ENCODE measurements around the gene C7.
"Not testable (repeated sequence)": the region's sequence is repeated elsewhere in the genome, so short reads cannot be mapped to it uniquely, and the experiment has no call there.

C7 gene

DNA sequence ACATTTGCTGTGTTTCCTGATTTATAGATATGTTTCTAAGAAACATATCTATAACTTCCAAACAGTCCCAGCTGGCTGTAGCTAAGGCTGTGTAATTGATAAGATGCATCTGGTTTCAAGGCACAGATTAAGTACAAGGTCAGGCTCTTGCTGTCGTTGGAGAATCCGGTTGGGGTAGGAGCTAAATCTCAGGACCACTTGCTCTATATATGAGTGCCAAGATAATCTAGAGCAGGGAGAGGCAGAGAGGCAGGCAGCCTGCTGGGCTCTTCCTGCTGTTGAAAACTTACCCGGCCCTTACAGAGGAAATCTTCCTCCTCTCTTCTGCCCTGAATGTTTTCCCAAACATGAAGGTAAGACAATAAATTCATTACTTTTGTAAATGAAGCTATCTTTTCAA lies at the start of gene C7:
C7 (plus strand) TSS at position 234 of the 400 bp plus-strand sequence; CDS start at position 348, 114 bp downstream.
- no peak for DNase-seq

DNA sequence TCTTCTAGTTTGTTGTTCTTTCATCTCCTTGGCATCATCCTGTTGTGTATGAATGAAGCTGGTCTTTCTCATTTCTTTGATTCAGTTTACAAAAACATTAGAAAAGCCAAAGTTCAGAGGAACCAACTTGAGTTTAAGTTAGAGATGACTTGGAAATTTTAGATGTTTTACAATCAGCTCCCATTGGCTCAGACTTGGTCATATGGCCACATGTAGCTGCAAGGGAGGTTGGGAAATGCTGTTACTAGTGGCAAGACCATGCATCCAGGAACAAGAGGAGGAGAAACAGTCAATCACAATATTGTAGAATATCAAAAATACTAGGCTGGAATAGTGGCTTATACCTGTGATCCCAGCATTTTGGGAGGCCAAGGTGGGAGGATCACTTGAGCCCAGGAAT lies 48.6 kb upstream of the C7 start:
- no peak for DNase-seq

DNA sequence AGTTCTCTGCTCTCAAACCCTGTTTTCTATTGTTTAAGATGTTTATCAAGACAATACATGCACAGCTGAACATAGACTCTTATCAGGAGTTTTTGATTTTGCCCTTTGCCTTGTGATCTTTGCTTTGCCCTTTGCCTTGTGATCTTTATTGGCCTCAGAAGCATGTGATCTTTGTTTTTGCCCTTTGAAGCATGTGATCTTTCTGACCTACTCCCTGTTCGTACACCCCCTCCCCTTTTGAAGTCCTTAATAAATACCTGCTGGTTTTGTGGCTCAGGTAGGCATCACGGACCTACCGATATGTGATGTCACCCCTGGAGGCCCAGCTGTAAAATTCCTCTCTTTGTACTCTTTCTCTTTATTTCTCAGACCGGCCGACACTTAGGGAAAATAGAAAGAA lies 44.3 kb upstream of the C7 start:
- not testable (repeated sequence) for DNase-seq

DNA sequence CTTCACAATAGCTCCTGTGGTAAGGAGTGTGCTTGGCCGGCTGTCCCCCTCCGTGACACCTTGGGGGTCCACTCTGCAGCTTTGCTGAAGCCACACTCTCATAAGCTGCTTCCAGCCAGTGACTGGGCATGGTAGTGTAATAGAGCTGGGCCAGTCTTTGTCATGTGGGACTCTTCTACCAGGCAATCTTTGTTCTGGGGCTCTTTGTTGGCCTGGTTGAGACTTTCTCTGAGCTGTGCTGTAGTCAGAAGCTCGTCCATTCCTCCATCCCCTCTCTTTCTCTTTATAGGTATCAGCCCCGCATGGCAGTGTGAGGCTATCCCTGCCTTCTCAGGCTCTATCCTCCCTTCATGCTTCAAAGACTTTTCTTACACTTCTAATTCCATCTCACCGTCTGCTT lies 42.5 kb upstream of the C7 start:
- DNase-seq: no peak

DNA sequence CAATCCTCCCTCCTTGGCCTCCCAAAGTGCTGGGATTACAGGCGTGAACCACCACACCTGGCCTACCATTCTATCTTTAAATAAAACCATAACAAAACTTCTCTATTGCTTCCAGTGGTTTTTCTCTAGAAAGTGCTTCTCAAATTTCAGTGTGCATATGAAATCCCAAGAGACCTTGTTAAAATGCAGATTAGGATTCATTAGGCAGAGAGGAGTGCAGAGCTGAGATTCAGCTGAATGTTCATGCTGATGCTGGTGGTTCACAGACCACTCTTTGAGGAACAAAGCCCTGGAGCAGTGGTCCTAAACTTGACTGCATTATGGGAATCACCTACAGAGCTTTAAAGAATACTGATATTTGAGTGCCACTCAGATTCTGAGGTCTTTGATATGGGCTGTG lies 39.9 kb upstream of the C7 start:
- DNase-seq: no peak

DNA sequence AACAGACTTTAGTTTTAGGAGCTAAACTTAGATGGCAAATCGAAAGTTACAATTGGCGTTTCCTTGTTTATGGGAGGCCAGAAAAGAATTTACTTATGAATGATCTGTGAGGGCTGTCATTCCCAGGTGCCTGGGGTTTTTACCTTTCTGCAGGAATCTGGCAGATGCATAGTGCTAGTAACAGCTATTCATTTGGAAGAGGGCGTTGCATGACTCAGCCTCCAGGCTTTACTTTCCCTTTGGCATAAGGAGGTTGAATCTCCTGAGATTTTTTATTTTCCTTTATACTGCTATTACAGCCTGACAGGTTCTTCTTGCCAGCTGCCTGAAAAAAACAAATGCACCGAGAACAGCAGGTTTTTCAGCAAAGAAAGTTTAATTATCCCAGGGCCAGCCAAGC lies 38.1 kb upstream of the C7 start:
- no peak for DNase-seq

DNA sequence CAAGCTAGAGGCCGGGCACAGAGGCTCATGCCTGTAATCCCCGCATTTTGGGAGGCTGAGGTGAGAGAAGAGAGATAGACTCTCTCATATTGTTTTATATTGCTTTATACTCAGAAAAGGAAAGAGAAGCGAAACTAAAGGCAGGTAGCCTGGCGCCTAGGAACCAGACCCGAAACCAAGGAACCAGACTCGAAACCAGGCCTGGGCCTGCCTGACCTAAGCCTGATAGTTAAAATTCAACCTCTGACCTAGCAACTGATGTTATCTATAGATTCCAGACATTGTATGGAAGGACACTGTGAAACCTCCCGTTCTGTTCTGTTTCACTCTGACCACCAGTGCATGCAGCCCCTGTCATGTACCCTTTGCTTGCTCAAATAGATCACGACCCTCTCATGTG lies 37.0 kb upstream of the C7 start:
- DNase-seq: not testable (repeated sequence)

DNA sequence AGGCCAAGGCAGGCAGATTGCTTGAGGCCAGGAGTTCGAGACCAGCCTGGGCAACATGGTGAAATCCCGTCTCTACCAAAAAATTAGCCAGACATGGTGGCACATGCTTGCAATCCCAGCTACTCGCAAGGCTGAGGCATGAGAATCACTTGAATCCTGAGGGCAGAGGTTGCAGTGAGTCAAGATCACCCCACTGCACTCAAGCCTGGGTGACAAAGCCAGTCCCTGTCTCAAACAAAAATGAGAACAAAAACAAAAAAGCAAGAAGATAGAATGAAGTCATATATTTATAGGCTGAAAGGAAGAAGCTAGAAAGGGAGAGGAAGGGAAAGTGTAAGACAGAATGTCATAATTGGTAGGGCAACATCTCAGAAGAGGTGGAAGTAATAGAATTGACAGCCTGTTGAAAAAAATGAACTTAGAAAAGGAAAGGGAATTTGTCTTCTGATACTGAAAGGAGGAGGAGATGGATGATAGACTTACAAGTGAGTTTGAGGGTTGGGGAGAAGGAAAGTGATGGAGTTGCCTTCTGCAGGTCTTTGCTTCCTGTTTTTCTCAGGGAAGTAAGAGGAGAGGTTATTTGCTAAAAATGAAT lies 35.9 kb upstream of the C7 start:
- DNase-seq: no peak

DNA sequence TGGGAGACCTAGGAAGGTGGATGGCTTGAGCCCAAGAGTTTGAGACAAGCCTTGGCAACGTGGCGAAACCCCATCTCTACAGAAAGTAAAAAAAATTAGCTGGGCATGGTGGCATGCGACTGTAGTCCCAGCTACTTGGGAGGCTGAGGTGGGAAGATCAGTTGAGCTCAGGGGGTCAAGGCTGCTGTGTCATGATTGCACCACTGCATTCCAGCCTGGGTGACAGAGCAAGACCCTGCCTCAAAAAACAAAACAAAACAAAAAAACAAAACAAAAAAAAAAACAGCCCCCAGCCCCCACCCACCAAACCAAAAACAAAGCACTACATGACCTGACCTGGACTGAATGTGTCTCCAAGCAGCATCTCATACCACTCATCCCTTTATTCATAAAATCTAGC lies 33.3 kb upstream of the C7 start:
- no peak for DNase-seq

DNA sequence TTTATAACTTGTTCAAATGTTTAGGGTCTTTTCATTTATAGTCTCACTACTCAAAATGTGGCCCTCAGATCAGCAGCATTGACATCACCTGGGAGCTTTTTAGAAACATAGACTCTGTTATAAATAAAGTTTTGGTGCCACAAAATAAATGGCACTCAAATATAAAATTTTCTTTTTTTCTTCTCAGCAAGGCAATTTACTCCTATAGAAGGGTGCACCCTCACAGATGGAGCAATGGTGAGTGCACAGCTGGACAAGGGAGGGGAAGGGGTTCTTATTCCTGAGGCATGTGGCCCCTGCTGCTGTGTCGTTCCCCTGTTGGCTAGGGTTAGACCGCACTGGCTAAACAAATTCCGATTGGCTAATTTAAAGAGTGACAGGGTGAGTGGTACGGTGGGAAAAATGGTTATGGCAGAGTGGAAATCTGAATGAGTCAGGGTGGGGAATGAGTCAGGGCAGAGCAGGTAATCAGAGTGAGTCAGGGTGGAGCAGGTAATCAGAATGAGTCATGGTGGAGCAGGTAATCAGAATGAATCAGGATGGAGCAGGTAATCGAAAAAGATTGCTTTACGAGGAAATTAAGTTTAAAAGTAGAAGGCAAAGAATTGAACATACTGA lies 31.8 kb upstream of the C7 start:
- no peak for DNase-seq

DNA sequence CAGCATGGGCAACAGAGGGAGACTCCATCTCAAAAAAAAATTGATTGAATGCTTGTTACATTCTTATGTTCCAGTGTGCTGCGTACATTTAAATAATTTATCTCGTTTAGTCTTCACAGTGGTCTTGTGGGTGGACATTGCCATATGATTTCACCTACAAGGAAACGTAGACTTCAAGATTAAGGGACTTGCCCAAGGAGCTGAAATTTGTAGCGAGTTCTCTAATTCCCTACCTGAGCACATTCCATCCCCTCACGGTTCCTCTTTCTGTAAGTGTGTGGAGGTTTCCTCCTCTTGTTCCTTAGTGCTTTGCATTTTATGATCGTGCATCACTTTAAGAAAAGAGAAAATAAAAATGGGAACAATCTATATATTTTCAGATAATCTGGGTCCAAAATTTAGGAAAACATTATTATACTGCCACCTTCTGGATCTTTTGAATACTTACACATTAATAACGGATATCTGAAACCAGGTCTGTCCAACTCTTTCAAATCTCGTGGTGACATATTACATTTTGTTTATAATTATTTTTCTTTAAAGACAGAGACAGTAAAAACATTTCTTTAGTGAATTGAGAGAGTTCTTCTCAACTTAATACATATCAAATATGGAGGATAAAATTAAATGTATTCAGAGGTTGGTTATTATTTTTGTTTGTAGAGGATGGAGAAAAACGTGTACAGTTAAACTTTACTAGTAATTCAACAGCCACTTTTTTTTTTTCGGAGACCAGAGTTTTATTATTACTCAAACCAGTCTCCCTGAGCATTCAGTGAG lies 29.9 kb upstream of the C7 start:
- DNase-seq: peak; percentile 47

DNA sequence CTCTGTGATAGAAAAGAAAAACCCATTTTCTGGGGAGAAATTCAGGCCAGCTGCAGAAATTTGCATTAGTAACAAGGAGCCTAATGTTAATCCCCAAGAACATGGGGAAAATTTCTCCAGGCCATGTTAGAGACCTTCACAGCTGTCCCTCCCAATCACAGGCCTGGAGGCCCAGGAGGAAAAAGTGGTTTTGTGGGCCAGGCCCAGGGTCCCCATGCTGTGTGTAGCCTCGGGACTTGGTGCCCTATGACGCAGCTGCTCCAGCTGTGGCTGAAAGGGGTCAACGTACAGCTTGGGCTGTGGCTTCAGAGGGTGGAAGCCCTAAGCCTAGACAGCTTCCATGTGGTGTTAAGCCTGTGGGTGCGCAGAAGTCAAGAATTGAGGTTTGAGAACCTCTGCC lies 27.0 kb upstream of the C7 start:
- no peak for DNase-seq

DNA sequence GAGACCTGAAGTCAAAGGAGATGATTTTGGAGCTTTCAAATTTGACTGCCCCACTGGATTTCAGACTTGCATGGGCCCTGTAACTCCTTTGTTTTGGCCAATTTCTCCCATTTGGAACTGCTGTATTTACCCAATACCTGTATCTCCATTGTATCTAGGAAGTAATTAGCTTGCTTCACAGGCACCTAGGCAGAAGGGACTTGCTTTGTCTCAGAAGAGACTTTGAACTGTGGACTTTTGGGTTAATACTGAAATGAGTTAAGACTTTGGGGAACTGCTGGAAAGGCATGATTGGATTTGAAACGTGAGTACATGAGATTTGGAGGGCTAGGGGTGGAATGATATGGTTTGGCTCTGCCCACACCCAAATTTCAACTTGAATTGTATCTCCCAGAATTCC lies 26.2 kb upstream of the C7 start:
- DNase-seq: not testable (repeated sequence)

DNA sequence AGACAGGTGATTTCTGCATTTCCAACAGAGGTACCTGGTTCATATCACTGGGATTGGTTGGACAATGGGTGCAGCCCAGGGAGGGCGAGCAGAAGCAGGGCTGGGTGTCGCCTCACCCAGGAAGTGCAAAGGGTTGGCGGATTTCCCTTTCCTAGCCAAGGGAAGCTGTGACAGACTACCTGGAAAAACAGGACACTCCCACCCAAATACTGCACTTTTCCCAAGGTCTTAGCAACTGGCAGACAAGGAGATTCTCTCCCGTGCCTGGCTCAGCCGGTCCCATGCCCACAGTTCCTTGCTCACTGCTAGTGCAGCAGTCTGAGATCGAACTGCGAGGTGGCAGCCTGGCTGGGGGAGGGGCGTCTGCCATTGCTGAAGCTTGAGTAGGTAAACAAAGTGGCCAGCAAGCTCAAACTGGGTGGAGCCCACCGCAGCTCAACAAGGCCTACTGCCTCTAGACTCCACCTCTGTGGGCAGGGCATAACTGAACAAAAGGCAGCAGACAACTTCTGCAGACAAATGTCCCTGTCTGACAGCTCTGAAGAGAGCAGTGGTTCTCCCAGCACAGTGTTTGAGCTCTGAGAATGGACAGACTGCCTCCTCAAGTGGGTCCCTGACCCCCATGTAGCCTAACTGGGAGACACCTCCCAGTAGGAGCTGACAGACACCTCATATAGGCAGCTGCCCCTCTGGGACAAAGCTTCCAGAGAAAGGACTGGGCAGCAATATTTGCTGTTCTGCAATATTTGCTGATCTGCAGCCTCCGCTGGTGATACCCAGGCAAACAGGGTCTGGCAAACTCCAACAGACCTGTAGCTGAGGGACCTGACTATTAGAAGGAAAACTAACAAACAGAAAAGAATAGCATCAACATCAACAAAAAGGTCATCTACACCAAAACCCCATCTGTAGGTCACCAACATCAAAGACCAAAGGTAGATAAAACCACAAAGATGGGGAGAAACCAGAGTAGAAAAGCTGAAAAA lies 13.6 kb upstream of the C7 start:
- DNase-seq: not testable (repeated sequence)

DNA sequence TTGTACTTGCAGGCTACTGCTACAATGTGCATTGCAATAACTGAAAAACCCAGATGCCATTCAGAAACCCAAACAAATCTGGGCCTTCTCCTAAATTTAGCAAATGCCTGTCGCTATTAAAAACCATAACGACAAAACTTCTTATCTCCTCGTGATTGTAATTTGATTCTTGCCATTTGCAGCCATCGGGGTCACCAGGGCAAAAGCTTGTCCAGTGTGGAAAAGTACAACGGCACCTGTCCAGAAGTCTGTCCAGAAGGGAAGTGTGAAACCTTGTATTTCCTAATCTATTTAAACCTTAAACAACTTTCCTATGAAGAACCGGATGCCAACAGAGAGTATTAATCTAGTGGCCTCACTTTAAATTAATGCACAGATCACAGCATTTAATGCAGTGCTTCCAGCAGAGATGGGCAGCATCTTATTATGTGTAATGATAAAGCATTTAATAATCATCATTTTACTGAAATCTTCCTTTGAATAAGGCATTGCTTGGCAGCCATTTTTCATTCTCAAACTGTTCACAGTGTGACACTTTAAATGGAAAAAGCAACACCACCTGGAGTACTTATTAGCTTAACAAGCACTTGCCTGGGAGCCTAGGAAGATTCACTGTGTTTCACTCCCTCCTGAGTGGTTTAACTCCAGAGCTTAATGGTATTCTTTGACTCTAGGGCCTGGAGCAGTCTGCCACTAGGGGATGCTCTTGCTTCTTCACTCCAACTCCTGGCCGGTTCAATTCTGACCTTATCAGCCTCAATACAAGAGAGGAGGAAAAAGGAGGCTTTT lies 4.9 kb upstream of the C7 start:
- DNase-seq: peak; percentile 68

DNA sequence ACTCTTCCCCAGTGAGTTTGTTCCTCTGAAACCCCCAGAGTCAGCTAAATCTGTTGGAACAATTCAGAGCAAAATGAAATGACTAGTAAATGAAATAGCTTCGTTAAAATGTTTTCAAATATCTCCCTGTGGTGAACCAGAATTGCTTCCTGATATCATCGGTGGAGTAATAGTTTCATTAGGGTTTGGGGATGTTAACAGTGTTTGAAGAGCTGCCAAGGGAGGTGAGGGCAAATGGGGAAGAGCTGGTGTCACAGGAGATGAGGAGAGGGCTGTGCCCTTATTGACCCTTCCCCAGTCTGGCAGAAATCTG lies 4.3 kb upstream of the C7 start:
- no peak for DNase-seq

DNA sequence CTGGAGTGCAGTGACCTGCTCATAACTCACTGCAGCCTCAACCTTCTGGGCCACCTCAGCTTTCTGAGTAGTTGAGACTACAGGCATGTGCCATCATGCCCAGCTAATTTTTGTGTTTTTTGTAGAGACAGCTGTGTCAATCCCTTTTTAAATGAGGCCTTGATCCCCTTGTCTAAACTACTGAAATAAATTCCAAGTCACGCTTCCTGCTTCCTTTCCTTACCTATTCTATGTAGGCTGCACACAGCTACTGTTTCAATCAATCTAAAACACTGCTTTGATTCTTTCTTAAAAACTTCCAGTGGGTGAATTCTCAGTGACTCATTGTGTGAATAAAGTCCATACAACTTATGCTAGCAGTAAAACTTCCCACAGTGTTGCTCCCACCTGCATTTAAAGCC lies 2.9 kb upstream of the C7 start:
- DNase-seq: no peak

DNA sequence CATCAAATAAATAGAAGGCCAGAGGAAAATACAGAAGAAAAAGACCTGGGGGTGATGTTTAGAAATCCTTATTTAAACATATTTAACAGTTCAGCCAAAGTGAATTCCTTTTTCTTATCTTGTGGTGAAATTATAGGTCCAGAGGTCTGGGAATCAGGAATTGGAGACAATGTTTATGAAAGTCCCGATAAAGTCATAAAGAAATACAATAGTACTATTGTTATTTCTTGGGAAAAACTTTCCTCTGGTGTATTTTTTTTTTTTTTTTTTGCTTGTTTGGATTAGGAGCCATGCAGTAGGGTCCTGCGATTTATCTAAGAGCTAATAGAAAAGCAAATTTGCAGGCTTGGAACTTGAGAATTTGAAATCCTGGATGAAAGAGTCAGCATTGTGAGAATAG lies 426 bp downstream of the C7 start:
- no peak for DNase-seq

DNA sequence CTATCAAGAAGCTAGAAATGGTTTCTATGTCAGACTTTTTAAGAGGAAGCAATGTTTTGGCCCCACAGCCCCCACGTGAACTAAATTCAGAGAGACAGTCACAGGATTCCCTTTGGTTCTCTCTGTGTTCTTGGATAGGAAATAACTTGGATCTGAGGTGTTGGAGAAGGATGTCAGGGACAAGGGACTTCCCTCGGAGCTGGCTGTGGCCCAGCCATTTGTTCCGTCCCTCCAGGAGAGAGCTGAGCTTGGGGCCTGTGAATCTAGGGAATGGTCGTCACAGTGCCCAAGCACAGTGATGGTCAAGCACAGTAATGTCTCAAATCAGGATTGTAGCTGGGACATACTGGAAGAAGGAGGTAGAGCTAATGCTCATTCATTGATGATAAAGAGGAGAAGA lies 2.0 kb downstream of the C7 start:
- no peak for DNase-seq

DNA sequence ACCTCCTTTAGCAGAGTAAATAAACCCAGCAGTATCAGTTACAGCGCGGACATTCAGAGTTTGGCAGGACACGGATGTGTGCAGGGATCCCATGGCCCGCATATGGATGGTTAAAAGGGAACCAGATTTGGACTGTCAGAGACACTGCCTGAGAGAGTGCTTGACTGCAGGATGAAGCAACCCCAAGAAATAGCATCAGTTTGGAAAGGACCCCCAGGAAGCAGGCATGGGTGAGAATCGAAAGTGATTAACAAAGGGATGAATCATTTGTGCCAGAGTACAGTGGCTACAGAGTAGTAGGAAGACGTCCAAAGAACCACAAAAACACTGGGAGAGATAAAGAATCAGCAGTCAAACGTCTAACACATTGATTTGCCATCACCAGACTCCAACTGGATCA lies 5.5 kb downstream of the C7 start:
- no peak for DNase-seq

DNA sequence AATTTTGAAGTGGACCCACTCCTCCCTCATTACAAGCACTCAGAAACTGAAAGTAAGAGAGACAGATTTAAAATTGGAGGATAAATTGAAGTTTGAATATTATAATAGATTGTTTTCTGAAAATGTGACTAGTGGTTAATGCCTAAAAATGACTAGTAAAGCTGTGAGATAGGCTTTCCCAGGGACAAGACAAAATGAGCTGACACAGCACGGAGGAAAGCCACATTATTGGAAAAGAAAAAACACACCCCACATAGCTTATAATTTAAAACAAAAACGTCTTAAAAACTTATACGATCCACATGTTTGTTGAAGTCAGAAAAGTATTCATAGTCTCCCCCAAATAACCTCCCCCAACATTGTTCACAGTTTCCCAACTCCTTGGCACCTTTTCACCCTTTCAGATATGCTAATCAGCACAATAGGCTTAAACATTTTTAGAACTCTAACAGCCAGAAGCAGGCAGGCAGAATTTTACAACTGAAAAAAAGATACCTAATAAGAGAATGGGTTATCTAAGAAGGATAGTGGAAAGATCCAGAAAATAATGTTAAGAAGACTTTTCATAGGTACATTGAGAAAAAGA lies 6.1 kb downstream of the C7 start:
- no peak for DNase-seq

DNA sequence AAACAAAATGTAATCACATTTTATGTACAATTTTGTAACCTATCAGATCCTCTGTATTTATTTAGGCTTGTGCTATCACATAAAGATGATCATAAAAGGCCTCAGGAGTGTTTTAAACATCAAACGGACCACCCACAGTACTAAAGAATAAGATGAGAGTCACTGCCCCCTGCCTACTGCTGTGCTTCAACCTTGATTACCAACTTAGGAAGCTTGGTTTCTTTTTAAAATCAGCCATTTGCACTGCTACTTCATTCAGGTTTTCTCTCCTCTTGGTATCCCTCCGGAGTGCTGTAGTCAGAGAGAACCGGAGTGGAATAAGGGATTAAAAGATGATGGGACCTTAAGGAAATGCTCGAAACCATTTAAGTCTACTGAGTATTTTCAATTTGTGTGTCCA lies 6.9 kb downstream of the C7 start:
- DNase-seq: no peak

All from NCI-H446 treated with DMSO at 0.1 percent for 48 hours (cell line).